Measurements from ENCODE around the gene TPGS2. TPM values are rescaled to one million over a fixed set of nuclear protein-coding genes. Genes with fewer than 3 reads are reported as not detected.
"Not testable (repeated sequence)": the region's sequence is repeated elsewhere in the genome, so short reads cannot be mapped to it uniquely, and the experiment has no call there.

TPGS2 gene
- polyA plus RNA-seq (ENCODE audit: insufficient read length), result 36.7 TPM

- DNase-seq (ENCODE audit: low read depth), result peak; percentile 46
Observed at GRCh38 chr18:36828630-36829361, at the start of gene TPGS2, which contains the start of gene KIAA1328. Gene TPGS2 (minus strand): TSS chr18:36829002. CDS start chr18:36828767, 235 bp downstream. Gene KIAA1328 (plus strand): TSS chr18:36829127. CDS start chr18:36829139, 12 bp downstream.

GRCh38 chr18:36873826-36874225 lies 45.0 kb upstream of the TPGS2 start:
- DNase-seq (ENCODE audit: low read depth), result not testable (repeated sequence)

GRCh38 chr18:36872329-36872728 lies 43.5 kb upstream of the TPGS2 start:
- no peak for DNase-seq (ENCODE audit: low read depth)

- no peak for DNase-seq (ENCODE audit: low read depth)
Observed at GRCh38 chr18:36871801-36872200, 43.0 kb upstream of the TPGS2 start.

GRCh38 chr18:36867056-36867455 lies 38.3 kb upstream of the TPGS2 start:
- no peak for DNase-seq (ENCODE audit: low read depth)

GRCh38 chr18:36862182-36862581 lies 33.4 kb upstream of the TPGS2 start:
- DNase-seq (ENCODE audit: low read depth), result no peak

GRCh38 chr18:36856815-36857214 lies 28.0 kb upstream of the TPGS2 start:
- DNase-seq (ENCODE audit: low read depth), result no peak

GRCh38 chr18:36851202-36851590 lies 22.4 kb upstream of the TPGS2 start:
- DNase-seq (ENCODE audit: low read depth), result no peak

- no peak for DNase-seq (ENCODE audit: low read depth)
Observed at GRCh38 chr18:36850527-36851201, 21.9 kb upstream of the TPGS2 start.

GRCh38 chr18:36849288-36850006 lies 20.6 kb upstream of the TPGS2 start:
- no peak for DNase-seq (ENCODE audit: low read depth)

- no peak for DNase-seq (ENCODE audit: low read depth)
Observed at GRCh38 chr18:36848609-36849008, 19.8 kb upstream of the TPGS2 start.

GRCh38 chr18:36843784-36844183 lies 15.0 kb upstream of the TPGS2 start:
- DNase-seq (ENCODE audit: low read depth), result no peak

GRCh38 chr18:36843199-36843598 lies 14.4 kb upstream of the TPGS2 start:
- no peak for DNase-seq (ENCODE audit: low read depth)

- DNase-seq (ENCODE audit: low read depth), result no peak
Observed at GRCh38 chr18:36839835-36840234, 11.0 kb upstream of the TPGS2 start.

GRCh38 chr18:36835927-36836326 lies 7.1 kb upstream of the TPGS2 start:
- no peak for DNase-seq (ENCODE audit: low read depth)

GRCh38 chr18:36833120-36833519 lies 4.3 kb upstream of the TPGS2 start:
- no peak for DNase-seq (ENCODE audit: low read depth)

GRCh38 chr18:36831139-36831538 lies 2.3 kb upstream of the TPGS2 start:
- DNase-seq (ENCODE audit: low read depth), result no peak

- DNase-seq (ENCODE audit: low read depth), result no peak
Observed at GRCh38 chr18:36830158-36830495, 1.3 kb upstream of the TPGS2 start.

- no peak for DNase-seq (ENCODE audit: low read depth)
Observed at GRCh38 chr18:36829362-36830157, 758 bp upstream of the TPGS2 start.

- DNase-seq (ENCODE audit: low read depth), result no peak
Observed at GRCh38 chr18:36828157-36828629, 609 bp downstream of the TPGS2 start.

- no peak for DNase-seq (ENCODE audit: low read depth)
Observed at GRCh38 chr18:36826556-36826955, 2.2 kb downstream of the TPGS2 start.

- no peak for DNase-seq (ENCODE audit: low read depth)
Observed at GRCh38 chr18:36825526-36825925, 3.3 kb downstream of the TPGS2 start.

Data from forelimb muscle (tissue), 1 donor.